PC-3 (cell line): ENCODE data around the gene LRRC45. TPM values are rescaled to one million over a fixed set of nuclear protein-coding genes. Genes with fewer than 3 reads are reported as not detected.
A peak's percentile ranks its signal among the peaks of the same experiment; 100 is the strongest.

ENCODE experiments used
- ATAC-seq: fragments of 200-7000 bp; cut with Tn5 transposase; 2 replicates; pipeline ENCODE4 v1.9.1; 2020; ENCODE audit warnings: mild to moderate bottlenecking, moderate library complexity
- BruUV-seq: library from RNA; stranded (reverse); fragments of 400-500 nt; replicated peaks from 2 replicates; lab custom pipeline; 2021; lab: Mats Ljungman, UMichigan
- CTCF ChIA-PET: fragments of 300-600 bp; sonication (Branson Sonifier 250); formaldehyde crosslinking; loops from one replicate; lab custom pipeline; 2022; ENCODE audit warnings: antibody characterized with exemption; lab: Charles Lee
- POLR2A ChIA-PET: fragments of 300-600 bp; sonication (Branson Sonifier 250); formaldehyde crosslinking; loops from one replicate; lab custom pipeline; 2022; ENCODE audit warnings: antibody characterized with exemption; ENCODE audit not compliant: unreplicated experiment; lab: Charles Lee
- DNase-seq: peaks from one replicate; pipeline ENCODE4 v3.0.0-alpha.2; 2015
- H2AFZ ChIP-seq: fragments of 300-600 bp; sonication (generic); 2 replicates; pipeline ENCODE4 v1.6.0; 2016; ENCODE audit warnings: antibody characterized with exemption, low read length
- H3F3A ChIP-seq: fragments of 300-600 bp; sonication (generic); one replicate; pipeline ENCODE4 v1.6.0; 2017; ENCODE audit warnings: antibody characterized with exemption, low read length, control low read depth, mild to moderate bottlenecking; ENCODE audit not compliant: unreplicated experiment
- H3K27ac ChIP-seq: fragments of 300-600 bp; sonication (generic); 2 replicates; pipeline ENCODE4 v1.5.1; 2016; ENCODE audit warnings: mild to moderate bottlenecking, low read length
- H3K27me3 ChIP-seq: fragments of 300-600 bp; sonication (generic); 2 replicates; pipeline ENCODE4 v1.6.1; 2016; ENCODE audit warnings: low read length, mixed read lengths
- H3K36me3 ChIP-seq: fragments of 300-600 bp; sonication (generic); 2 replicates; pipeline ENCODE4 v1.6.1; 2016; ENCODE audit warnings: low read depth, mixed run types, low read length, mixed read lengths
- H3K4me1 ChIP-seq: fragments of 300-600 bp; sonication (generic); 2 replicates; pipeline ENCODE4 v1.5.1; 2016; ENCODE audit warnings: low read length; ENCODE audit not compliant: insufficient read depth
- H3K4me2 ChIP-seq: fragments of 300-600 bp; sonication (generic); 2 replicates; pipeline ENCODE4 v1.6.0; 2016; ENCODE audit warnings: low read length
- H3K4me3 ChIP-seq: fragments of 300-600 bp; sonication (generic); 2 replicates; pipeline ENCODE4 v1.5.1; 2016; ENCODE audit warnings: mild to moderate bottlenecking, low read length, mixed read lengths
- H3K79me2 ChIP-seq: fragments of 300-600 bp; sonication (generic); 2 replicates; pipeline ENCODE4 v1.6.1; 2017; ENCODE audit warnings: low read length, mixed read lengths
- H3K9ac ChIP-seq: fragments of 300-600 bp; sonication (generic); 2 replicates; pipeline ENCODE4 v1.6.0; 2016; ENCODE audit warnings: mild to moderate bottlenecking, low read length
- H3K9me2 ChIP-seq: fragments of 300-600 bp; sonication (generic); replicated peaks from 2 replicates; pipeline ENCODE4 v1.6.1; 2016; ENCODE audit warnings: mixed run types, low read length, mixed read lengths
- H3K9me3 ChIP-seq: fragments of 300-600 bp; sonication (generic); 2 replicates; pipeline ENCODE4 v1.6.1; 2016; ENCODE audit warnings: low read length, mixed read lengths
- H4K20me1 ChIP-seq: fragments of 300-600 bp; sonication (generic); 2 replicates; pipeline ENCODE4 v1.6.1; 2016; ENCODE audit warnings: low read length, mixed read lengths
- EZH2 ChIP-seq: fragments of 300-600 bp; sonication (generic); IDR thresholded peaks from one replicate; pipeline ENCODE4 v1.6.1; 2017; ENCODE audit warnings: antibody characterized with exemption, mild to moderate bottlenecking, low read length; ENCODE audit not compliant: unreplicated experiment
- EZH2phosphoT487 ChIP-seq: fragments of 300-600 bp; sonication (generic); IDR thresholded peaks from 2 replicates; pipeline ENCODE4 v1.6.1; 2018; ENCODE audit warnings: mild to moderate bottlenecking, antibody characterized with exemption, low read length, borderline replicate concordance
- intact Hi-C: fragments of 100-400 bp; cut with micrococcal nuclease; formaldehyde crosslinking; loops from 2 replicates; pipeline ENCODE4 v1.9.0; 2023
- total RNA-seq: library from RNA; depleted of rRNA; stranded (reverse); fragments of >200 nt; gene quantifications from 2 replicates; pipeline ENCODE4 v1.2.3, GENCODE V29; 2014
- TF ChIP-seq, protein P1 (sequence below): fragments of 300-600 bp; sonication (generic); conservative IDR thresholded peaks from 2 replicates; pipeline ENCODE4 v1.5.1; 2017; ENCODE audit warnings: antibody characterized with exemption, low read depth, mild to moderate bottlenecking, low read length

LRRC45 gene
- total RNA-seq, 1 experiment from 2014 or later, result 71.5 TPM

DNA sequence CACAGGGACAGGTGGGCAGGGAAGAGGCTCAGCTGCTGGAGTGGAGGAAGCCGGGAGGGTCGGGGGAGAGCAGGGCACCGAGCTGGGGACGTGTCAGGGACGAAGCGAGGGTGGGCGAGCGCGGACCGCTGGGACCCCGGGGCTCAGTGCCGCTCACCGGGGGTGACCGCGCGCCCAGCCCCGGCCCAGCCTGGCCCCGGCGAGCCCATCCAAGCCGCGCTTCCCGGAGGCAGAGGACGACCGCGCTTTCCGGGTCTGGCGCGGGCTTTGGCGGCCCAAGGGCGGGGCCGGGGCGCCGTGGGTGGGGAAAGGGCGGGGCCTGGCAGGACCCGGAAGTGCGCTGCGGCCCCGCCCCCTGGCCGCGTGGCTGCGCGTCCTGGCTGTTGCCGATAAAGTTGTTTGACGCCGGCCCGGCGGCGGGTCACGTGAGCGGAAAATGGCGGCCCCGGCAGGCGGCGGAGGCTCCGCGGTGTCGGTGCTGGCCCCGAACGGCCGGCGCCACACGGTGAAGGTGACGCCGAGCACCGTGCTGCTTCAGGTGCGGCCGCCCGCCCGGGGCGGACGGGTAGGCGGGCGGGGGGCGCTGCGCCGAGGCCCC lies 45.8 kb upstream of the LRRC45 start, which contains the start of gene ASPSCR1:
TSS of gene ASPSCR1 (plus strand) at position 419 of the 598 bp plus-strand sequence. CDS start at position 437, 18 bp downstream.
- Histone ChIP-seq H3K9me3 (peaks cover 4% of the 10 kb centered on the region; the same call in 1 of the 2 replicates), H3K9ac (peak within 1 kb of the TSS; percentile 86), H3K4me2 (peak within 1 kb of the TSS; percentile 96), H3F3A (no peaks in the 10 kb centered on the region), H3K4me3 (peak within 1 kb of the TSS; percentile 97), H3K27me3 (no peaks in the 10 kb centered on the region), H3K9me2 (no peaks in the 10 kb centered on the region), H3K79me2 (peaks cover 15% of the 10 kb centered on the region), H3K36me3 (no peaks in the 10 kb centered on the region), H2AFZ (peak within 1 kb of the TSS; percentile 96), H3K27ac (peak within 1 kb of the TSS; percentile 69), H4K20me1 (no peaks in the 10 kb centered on the region), H3K4me1 (peaks cover 13% of the 10 kb centered on the region)
- DNase-seq, result peak; percentile 92
- intact Hi-C loops, result no loop called here
- no TSS peak for BruUV-seq
- ChIA-PET CTCF (no interaction called here), POLR2A (no interaction called here)
- no peak for TF ChIP-seq EZH2
- no peak for TF ChIP-seq EZH2phosphoT487
- TF ChIP-seq, protein P1, sequence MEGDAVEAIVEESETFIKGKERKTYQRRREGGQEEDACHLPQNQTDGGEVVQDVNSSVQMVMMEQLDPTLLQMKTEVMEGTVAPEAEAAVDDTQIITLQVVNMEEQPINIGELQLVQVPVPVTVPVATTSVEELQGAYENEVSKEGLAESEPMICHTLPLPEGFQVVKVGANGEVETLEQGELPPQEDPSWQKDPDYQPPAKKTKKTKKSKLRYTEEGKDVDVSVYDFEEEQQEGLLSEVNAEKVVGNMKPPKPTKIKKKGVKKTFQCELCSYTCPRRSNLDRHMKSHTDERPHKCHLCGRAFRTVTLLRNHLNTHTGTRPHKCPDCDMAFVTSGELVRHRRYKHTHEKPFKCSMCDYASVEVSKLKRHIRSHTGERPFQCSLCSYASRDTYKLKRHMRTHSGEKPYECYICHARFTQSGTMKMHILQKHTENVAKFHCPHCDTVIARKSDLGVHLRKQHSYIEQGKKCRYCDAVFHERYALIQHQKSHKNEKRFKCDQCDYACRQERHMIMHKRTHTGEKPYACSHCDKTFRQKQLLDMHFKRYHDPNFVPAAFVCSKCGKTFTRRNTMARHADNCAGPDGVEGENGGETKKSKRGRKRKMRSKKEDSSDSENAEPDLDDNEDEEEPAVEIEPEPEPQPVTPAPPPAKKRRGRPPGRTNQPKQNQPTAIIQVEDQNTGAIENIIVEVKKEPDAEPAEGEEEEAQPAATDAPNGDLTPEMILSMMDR, result no peak
- ATAC-seq, result peak; percentile 84

DNA sequence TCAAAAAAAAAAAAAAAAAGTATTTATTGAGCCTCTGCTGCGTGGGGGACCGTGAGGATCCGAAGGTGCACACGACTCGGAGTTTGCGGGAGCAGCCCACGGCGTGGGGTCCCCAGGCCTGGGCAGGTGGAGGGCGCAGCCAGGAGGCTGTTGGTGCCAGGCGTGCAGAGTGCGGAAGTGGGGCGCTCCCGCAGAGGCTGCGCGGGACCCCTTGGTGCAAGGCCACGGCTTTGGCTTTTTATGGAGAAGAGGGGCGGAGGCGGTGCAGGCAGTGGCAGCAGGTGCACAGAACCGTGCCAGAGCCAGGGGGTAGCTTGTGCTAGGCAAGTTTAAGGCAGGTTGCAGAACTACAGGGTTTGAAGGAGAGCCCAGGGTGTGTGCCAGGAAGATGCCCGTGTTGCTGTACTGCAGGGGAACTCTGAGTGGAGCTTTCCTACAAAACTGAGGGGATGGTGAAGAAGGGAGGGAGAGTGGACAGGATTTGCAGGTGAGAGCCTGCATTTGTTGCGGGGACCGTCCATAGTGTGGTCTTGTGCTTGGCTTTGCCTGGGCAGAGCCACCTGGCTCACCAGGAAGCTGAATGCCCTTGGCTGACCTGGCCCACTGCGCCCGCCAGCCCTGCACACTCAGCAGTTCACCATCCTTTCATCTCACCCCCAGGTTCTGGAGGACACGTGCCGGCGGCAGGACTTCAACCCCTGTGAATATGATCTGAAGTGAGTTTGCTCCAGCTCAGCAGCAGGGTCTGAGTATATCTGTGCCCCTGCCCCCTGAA lies 44.4 kb upstream of the LRRC45 start:
- Histone ChIP-seq H3K27me3 (no peaks in the 10 kb centered on the region), H4K20me1 (no peaks in the 10 kb centered on the region), H3K36me3 (no peaks in the 10 kb centered on the region), H3K9me3 (no peaks in the 10 kb centered on the region), H3K4me1 (peaks cover 13% of the 10 kb centered on the region), H2AFZ (no peak overlapping the region), H3K9me2 (no peaks in the 10 kb centered on the region), H3K4me2 (peak overlapping the region; percentile 96), H3K79me2 (peaks cover 15% of the 10 kb centered on the region), H3K4me3 (peak overlapping the region; percentile 97), H3F3A (no peaks in the 10 kb centered on the region), H3K27ac (no peak overlapping the region), H3K9ac (peak overlapping the region; percentile 86)
- ATAC-seq (no peak), DNase-seq (no peak)
- CTCF ChIA-PET, result no interaction called here
- POLR2A ChIA-PET, result no interaction called here
- intact Hi-C loops, result no loop called here
- BruUV-seq, result TSS peak; percentile 47
- TF ChIP-seq, protein P1, result no peak
- TF ChIP-seq EZH2phosphoT487 (no peak), EZH2 (no peak)
